GM12892 (cell line): ENCODE measurements around the gene HNRNPLL.

Experiments
- POLR2A ChIP-seq: IDR thresholded peaks from 2 replicates; pipeline ENCODE4 v1.6.1; 2011; ENCODE audit warnings: low read depth, low read length, control low read depth
- POLR2AphosphoS5 ChIP-seq: IDR thresholded peaks from 2 replicates; pipeline ENCODE4 v1.6.1; 2011; ENCODE audit warnings: low read depth, low read length, control low read depth
- TAF1 ChIP-seq: IDR thresholded peaks from 2 replicates; pipeline ENCODE4 v1.6.1; 2011; ENCODE audit warnings: low read depth, mild to moderate bottlenecking, control low read depth, low read length, borderline replicate concordance

DNA sequence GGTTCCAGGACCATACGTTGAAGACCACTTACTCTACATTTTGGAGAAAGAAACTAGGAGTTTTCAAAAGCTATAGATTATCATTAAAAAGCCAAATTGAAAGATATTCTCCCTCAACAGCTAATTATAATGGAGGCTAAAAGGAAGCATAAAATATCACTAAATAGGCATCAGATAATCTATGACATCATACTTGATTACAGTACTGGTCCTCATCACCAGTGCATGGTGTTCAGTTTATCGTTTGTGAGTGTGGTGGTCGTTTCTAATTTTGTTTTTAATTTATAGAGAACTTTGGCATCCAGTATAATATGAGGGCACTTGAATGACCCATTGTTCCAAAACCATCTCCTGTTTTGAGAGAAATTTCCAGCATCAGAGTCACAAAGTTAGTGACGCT, 80.9 kb downstream of the HNRNPLL start:
- TF ChIP-seq POLR2A (no peak), TAF1 (no peak), POLR2AphosphoS5 (no peak)
